GM12878 (cell line): ENCODE measurements around the gene TSHZ2. TPM values are rescaled to one million over a fixed set of nuclear protein-coding genes. Genes with fewer than 3 reads are reported as not detected.

Source experiments
- EP300 ChIP-seq, 2 experiments: fragments of 150-350 bp in 1 of 2; IDR thresholded peaks; 2 replicates each; pipeline ENCODE4 v1.6.1; 2011 to 2012; ENCODE audit warnings: low read depth in 2 of 2, low read length in 2 of 2, borderline replicate concordance in 1 of 2, improper control_type of control experiment in 1 of 2, inconsistent platforms in 1 of 2; ENCODE audit not compliant: control insufficient read depth in 1 of 2
- polyA plus RNA-seq, 11 experiments: library from polyadenylated mRNA; depleted of rRNA in 4 of 11; unstranded in 6 of 11; stranded (reverse) in 5 of 11; fragments of >200 nt; fragmentation: Nextera tagmentation in 4 of 11; fragmentation: Illumina TruSeq in 1 of 11; extraction: Ambion mirVana in 4 of 11; extraction: Trizol in 1 of 11; gene quantifications; 1 replicate in 1 of 11; 2 replicates in 10 of 11; pipeline versions ENCODE4 v1.2.1 to v1.2.3, GENCODE V29; 2011 to 2016; ENCODE audit warnings: inconsistent platforms in 2 of 11, missing spikeins in 2 of 11, low read depth in 1 of 11
- total RNA-seq, 4 experiments: library from RNA; depleted of rRNA in 3 of 4; stranded (reverse); fragments of >200 nt in 3 of 4; fragmentation: Illumina TruSeq in 1 of 4; extraction: Trizol in 1 of 4; gene quantifications; 2 replicates each; pipeline versions ENCODE4 v1.2.1 to v1.2.3, GENCODE V29; 2013 to 2021
- TF ChIP-seq, protein P1 (sequence below): IDR thresholded peaks from 2 replicates; pipeline ENCODE4 v1.6.1; 2012; ENCODE audit warnings: mild to moderate bottlenecking, low read depth, low read length
- TF ChIP-seq, protein P2 (sequence below): fragments of 450-650 bp; IDR thresholded peaks from 2 replicates; pipeline ENCODE4 v1.6.1; 2016; ENCODE audit warnings: mild to moderate bottlenecking, moderate library complexity, borderline replicate concordance
- TF ChIP-seq, protein P3 (sequence below): fragments of 450-650 bp; formaldehyde crosslinking; IDR thresholded peaks from 2 replicates; pipeline ENCODE4 v1.4.0; 2022; ENCODE audit warnings: mild to moderate bottlenecking, moderate library complexity

Gene TSHZ2
- total and polyA plus RNA-seq, 10 of the 15 experiments (the other 5 are each of a cell fraction or from before 2014, with no cell fraction given), result 0.01 to 0.86 (median 0.13) TPM; not detected in 2

DNA sequence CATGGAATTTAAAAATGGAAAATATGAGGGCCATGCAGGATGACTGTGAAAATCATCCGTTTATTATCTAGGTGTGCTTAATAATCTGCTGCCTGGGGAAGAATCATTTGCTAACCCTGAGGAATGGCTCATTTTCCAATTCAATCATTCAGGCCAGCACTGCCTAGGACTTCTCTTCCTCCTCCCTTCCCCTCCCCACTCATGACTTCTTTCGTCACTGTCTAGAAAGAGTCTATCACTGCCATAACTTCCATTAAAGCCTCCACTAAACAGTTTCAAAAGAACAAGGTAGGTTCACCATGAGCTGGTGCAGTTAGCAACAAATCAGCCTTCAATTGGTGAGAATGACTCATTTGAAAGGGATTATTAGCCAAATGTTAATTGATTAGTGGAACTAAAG is 43.9 kb downstream of the TSHZ2 start (continued):
- TF ChIP-seq, protein P1, sequence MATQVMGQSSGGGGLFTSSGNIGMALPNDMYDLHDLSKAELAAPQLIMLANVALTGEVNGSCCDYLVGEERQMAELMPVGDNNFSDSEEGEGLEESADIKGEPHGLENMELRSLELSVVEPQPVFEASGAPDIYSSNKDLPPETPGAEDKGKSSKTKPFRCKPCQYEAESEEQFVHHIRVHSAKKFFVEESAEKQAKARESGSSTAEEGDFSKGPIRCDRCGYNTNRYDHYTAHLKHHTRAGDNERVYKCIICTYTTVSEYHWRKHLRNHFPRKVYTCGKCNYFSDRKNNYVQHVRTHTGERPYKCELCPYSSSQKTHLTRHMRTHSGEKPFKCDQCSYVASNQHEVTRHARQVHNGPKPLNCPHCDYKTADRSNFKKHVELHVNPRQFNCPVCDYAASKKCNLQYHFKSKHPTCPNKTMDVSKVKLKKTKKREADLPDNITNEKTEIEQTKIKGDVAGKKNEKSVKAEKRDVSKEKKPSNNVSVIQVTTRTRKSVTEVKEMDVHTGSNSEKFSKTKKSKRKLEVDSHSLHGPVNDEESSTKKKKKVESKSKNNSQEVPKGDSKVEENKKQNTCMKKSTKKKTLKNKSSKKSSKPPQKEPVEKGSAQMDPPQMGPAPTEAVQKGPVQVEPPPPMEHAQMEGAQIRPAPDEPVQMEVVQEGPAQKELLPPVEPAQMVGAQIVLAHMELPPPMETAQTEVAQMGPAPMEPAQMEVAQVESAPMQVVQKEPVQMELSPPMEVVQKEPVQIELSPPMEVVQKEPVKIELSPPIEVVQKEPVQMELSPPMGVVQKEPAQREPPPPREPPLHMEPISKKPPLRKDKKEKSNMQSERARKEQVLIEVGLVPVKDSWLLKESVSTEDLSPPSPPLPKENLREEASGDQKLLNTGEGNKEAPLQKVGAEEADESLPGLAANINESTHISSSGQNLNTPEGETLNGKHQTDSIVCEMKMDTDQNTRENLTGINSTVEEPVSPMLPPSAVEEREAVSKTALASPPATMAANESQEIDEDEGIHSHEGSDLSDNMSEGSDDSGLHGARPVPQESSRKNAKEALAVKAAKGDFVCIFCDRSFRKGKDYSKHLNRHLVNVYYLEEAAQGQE, result no peak
- TF ChIP-seq EP300 (IDR thresholded peaks at IDR 0.05; ENCODE audit: borderline replicate concordance in 1 of 2, control insufficient read depth in 1 of 2, low read depth in 2 of 2, low read length in 2 of 2), result no peak
- TF ChIP-seq, protein P2, sequence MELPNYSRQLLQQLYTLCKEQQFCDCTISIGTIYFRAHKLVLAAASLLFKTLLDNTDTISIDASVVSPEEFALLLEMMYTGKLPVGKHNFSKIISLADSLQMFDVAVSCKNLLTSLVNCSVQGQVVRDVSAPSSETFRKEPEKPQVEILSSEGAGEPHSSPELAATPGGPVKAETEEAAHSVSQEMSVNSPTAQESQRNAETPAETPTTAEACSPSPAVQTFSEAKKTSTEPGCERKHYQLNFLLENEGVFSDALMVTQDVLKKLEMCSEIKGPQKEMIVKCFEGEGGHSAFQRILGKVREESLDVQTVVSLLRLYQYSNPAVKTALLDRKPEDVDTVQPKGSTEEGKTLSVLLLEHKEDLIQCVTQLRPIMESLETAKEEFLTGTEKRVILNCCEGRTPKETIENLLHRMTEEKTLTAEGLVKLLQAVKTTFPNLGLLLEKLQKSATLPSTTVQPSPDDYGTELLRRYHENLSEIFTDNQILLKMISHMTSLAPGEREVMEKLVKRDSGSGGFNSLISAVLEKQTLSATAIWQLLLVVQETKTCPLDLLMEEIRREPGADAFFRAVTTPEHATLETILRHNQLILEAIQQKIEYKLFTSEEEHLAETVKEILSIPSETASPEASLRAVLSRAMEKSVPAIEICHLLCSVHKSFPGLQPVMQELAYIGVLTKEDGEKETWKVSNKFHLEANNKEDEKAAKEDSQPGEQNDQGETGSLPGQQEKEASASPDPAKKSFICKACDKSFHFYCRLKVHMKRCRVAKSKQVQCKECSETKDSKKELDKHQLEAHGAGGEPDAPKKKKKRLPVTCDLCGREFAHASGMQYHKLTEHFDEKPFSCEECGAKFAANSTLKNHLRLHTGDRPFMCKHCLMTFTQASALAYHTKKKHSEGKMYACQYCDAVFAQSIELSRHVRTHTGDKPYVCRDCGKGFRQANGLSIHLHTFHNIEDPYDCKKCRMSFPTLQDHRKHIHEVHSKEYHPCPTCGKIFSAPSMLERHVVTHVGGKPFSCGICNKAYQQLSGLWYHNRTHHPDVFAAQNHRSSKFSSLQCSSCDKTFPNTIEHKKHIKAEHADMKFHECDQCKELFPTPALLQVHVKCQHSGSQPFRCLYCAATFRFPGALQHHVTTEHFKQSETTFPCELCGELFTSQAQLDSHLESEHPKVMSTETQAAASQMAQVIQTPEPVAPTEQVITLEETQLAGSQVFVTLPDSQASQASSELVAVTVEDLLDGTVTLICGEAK, result no peak
- TF ChIP-seq, protein P3, sequence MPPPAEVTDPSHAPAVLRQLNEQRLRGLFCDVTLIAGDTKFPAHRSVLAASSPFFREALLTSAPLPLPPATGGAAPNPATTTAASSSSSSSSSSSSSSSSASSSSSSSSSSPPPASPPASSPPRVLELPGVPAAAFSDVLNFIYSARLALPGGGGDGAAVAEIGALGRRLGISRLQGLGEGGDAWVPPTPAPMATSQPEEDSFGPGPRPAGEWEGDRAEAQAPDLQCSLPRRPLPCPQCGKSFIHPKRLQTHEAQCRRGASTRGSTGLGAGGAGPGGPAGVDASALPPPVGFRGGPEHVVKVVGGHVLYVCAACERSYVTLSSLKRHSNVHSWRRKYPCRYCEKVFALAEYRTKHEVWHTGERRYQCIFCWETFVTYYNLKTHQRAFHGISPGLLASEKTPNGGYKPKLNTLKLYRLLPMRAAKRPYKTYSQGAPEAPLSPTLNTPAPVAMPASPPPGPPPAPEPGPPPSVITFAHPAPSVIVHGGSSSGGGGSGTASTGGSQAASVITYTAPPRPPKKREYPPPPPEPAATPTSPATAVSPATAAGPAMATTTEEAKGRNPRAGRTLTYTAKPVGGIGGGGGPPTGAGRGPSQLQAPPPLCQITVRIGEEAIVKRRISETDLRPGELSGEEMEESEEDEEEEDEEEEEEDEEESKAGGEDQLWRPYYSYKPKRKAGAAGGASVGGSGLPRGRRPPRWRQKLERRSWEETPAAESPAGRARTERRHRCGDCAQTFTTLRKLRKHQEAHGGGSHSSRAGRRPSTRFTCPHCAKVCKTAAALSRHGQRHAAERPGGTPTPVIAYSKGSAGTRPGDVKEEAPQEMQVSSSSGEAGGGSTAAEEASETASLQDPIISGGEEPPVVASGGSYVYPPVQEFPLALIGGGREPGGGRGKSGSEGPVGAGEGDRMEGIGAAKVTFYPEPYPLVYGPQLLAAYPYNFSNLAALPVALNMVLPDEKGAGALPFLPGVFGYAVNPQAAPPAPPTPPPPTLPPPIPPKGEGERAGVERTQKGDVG (CRISPR knock-in tag), result no peak
